ENCODE results near the gene EIF5A. TPM values are rescaled to one million over a fixed set of nuclear protein-coding genes. Genes with fewer than 3 reads are reported as not detected.

The EIF5A gene
- total and polyA plus RNA-seq, 8 donors, result 213 to 622 (median 264) TPM

GRCh38 chr17:7317161-7317803, 9.9 kb downstream of the EIF5A start:
- intact Hi-C loops (cut with DNase I), result no loop called here
- Histone ChIP-seq H3K4me3 (no peak overlapping the region), H3K27ac (no peak overlapping the region), H3K27me3 (no peaks in the 10 kb centered on the region), H3K4me1 (peaks cover 17 to 33% of the 10 kb centered on the region in 2 donors), H3K9me3 (no peaks in the 10 kb centered on the region), H3K36me3 (peaks cover 3 to 80% of the 10 kb centered on the region in 2 donors)
- TF ChIP-seq CTCF (IDR thresholded peaks at IDR 0.05), result no peak
- DNase-seq (no peak), ATAC-seq (no peak)

DNA sequence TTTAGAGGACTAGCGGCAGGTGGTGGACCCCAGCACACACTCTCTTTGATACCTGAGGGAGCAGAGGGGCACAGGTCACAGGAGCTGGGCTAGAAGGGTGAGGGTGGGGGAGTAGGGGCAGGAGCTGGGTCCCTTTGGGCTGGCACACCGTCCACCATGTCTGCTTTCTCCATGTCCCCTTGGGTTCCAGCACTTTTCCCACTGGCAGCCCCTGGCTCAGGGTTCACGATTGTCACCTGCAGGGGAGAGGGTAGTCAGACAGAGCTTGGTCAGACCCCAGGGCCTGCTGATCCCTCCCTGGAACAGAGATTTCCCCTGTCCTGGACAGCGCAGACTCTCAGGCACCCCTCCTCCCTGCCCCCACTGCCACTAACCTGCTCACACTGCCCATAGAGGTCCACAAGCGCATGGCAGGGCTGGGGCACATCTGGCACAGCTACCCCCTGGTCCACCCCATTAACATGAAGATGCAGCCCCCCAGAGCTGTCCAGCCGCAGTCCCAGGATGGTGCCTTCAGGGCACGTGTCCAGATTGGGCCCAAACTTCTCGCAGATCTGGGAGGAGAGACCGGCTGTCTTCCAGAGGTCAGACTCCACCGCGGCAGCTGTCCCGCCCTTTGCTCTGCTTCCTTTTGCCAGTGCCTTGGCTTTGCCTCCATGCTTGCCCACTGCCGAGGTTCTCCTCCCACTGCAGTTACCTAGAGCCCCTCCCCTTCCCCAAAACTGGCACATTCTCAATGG, 10.9 kb downstream of the EIF5A start:
- peaks cover 0 to 80% of the 10 kb centered on the region in 2 donors for H3K36me3 ChIP-seq
- no peak overlapping the region for H3K27ac ChIP-seq
- DNase-seq (no peak), ATAC-seq (no peak)
- no peaks in the 10 kb centered on the region for H3K9me3 ChIP-seq
- H3K27me3 ChIP-seq, result no peaks in the 10 kb centered on the region
- H3K4me1 ChIP-seq, result peaks cover 14 to 25% of the 10 kb centered on the region in 2 donors
- no peak overlapping the region for H3K4me3 ChIP-seq
- intact Hi-C loops (cut with DNase I), result no loop called here
- no peak for TF ChIP-seq CTCF (IDR thresholded peaks at IDR 0.05)

- Histone ChIP-seq H3K4me3 (no peak overlapping the region), H3K27ac (no peak overlapping the region), H3K4me1 (no peaks in the 10 kb centered on the region), H3K36me3 (peaks cover 0 to 97% of the 10 kb centered on the region in 2 donors), H3K27me3 (no peaks in the 10 kb centered on the region), H3K9me3 (no peaks in the 10 kb centered on the region)
- TF ChIP-seq CTCF (IDR thresholded peaks at IDR 0.05), result no peak
- ATAC-seq, result no peak
- intact Hi-C loops (cut with DNase I), result no loop called here
- DNase-seq, result no peak
Measured at GRCh38 chr17:7321466-7321865, 14.0 kb downstream of the EIF5A start.

- DNase-seq (no peak), ATAC-seq (no peak)
- peaks cover 0 to 91% of the 10 kb centered on the region in 2 donors for H3K36me3 ChIP-seq
- no peak overlapping the region for H3K4me3 ChIP-seq
- no peak overlapping the region for H3K27ac ChIP-seq
- H3K27me3 ChIP-seq, result no peaks in the 10 kb centered on the region
- TF ChIP-seq CTCF (IDR thresholded peaks at IDR 0.05), result no peak
- intact Hi-C loops (cut with DNase I), result no loop called here
- no peaks in the 10 kb centered on the region for H3K9me3 ChIP-seq
- peaks cover 0 to 1% of the 10 kb centered on the region in 2 donors for H3K4me1 ChIP-seq
Measured at GRCh38 chr17:7322520-7323194, 15.2 kb downstream of the EIF5A start.

All from left lung (tissue), 10 donors.